Nephron progenitor cell (in vitro differentiated cells): ENCODE results near the gene ONECUT2.

ENCODE experiments used
- DNase-seq: peaks from one replicate; pipeline ENCODE4 v3.0.0; 2021
- H3K27ac Mint-ChIP-seq: 2 replicates; pipeline ENCODE4 v1.8.0; 2021; ENCODE audit warnings: mild to moderate bottlenecking, moderate library complexity, mixed read lengths
- H3K27me3 Mint-ChIP-seq: 2 replicates; pipeline ENCODE4 v1.8.0; 2021; ENCODE audit warnings: mild to moderate bottlenecking, low read depth, mixed read lengths; ENCODE audit not compliant: poor library complexity
- H3K36me3 Mint-ChIP-seq: 2 replicates; pipeline ENCODE4 v1.8.0; 2021; ENCODE audit warnings: low read depth, mixed read lengths
- H3K4me1 Mint-ChIP-seq: 2 replicates; pipeline ENCODE4 v1.8.0; 2021; ENCODE audit warnings: mixed read lengths
- H3K4me3 Mint-ChIP-seq: 2 replicates; pipeline ENCODE4 v1.8.0; 2021; ENCODE audit warnings: mild to moderate bottlenecking, moderate library complexity, mixed read lengths
- H3K9me3 Mint-ChIP-seq: 2 replicates; pipeline ENCODE4 v1.8.0; 2021; ENCODE audit warnings: mild to moderate bottlenecking, moderate library complexity, mixed read lengths
- TF ChIP-seq, protein P1 (sequence below): fragments of 200-600 bp; sonication (generic); IDR thresholded peaks from 2 replicates; pipeline ENCODE4 v1.5.0; 2021; ENCODE audit warnings: antibody characterized with exemption

The ONECUT2 gene

DNA sequence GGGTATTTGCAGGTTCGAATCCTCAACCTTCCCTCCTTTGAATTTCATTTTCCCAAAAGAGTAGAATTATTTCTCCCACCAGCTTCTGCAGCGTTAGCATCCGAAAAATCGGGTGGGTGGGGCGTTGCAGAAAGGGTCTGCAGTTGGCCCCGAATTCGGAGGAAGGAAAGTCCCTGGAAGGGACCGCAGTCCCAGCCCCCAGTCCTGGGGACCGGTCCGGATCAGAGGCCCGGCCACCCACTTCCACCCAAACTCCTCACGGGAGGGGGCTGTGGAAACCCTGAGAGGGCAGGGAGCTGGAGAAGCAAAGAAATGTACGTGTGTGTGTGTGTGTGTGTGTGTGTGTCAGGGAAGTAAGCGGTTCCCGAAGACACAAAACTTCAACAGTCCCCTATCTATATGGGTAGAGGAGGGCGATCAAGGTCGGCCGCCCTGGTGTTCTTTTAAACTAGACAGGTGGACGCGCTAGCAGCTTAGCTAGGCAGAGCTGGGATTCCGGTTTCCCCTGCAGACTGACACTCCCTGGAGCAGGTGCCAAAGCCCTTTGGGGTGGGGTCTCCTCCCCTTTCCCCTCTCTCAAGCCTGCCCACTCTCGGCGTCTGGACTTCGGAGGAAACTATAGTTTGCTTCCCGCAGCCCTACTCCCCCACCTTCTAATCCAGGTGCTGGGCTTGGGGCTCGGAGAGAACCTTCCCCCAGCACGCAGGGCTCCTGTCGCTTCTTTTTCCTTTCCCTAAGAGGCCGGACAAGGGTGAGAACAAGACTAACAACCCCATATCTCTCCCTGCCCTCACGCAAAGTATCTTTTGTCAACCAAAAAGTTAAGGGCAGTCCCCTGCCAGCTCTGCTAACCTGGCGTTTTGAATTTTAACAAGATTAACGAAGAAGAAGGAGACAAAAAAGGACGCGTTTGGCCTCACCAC, 4.8 kb upstream of the ONECUT2 start:
- TF ChIP-seq, protein P1, sequence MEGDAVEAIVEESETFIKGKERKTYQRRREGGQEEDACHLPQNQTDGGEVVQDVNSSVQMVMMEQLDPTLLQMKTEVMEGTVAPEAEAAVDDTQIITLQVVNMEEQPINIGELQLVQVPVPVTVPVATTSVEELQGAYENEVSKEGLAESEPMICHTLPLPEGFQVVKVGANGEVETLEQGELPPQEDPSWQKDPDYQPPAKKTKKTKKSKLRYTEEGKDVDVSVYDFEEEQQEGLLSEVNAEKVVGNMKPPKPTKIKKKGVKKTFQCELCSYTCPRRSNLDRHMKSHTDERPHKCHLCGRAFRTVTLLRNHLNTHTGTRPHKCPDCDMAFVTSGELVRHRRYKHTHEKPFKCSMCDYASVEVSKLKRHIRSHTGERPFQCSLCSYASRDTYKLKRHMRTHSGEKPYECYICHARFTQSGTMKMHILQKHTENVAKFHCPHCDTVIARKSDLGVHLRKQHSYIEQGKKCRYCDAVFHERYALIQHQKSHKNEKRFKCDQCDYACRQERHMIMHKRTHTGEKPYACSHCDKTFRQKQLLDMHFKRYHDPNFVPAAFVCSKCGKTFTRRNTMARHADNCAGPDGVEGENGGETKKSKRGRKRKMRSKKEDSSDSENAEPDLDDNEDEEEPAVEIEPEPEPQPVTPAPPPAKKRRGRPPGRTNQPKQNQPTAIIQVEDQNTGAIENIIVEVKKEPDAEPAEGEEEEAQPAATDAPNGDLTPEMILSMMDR, result no peak
- H3K27ac Mint-ChIP-seq, result no peak overlapping the region
- H3K27me3 Mint-ChIP-seq, result peaks cover 100% of the 10 kb centered on the region
- DNase-seq, result peak; percentile 23
- H3K36me3 Mint-ChIP-seq, result no peaks in the 10 kb centered on the region
- H3K4me1 Mint-ChIP-seq, result peaks cover 25% of the 10 kb centered on the region
- H3K9me3 Mint-ChIP-seq, result peaks cover 18% of the 10 kb centered on the region
- no peak overlapping the region for H3K4me3 Mint-ChIP-seq

DNA sequence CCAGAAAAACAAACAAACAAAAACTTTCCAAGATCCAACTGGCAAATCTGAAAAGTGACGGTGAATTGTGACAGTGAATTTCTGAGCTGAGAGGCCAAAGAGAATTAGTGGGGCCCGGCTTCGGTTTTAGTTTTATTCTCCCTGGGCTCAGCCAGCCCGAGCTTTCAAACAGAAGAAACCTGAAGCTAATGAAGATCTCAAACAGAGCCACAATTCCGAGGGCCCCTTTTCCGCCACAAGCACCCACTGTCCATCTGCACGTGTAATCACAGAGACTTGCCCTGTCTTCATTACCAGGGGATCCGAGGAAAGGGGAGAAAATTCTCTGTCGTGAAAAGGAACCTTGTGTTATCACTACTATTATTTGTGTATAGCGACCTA, 4.2 kb upstream of the ONECUT2 start:
- peaks cover 27% of the 10 kb centered on the region for H3K4me1 Mint-ChIP-seq
- no peak for DNase-seq
- no peaks in the 10 kb centered on the region for H3K36me3 Mint-ChIP-seq
- no peak overlapping the region for H3K4me3 Mint-ChIP-seq
- peaks cover 100% of the 10 kb centered on the region for H3K27me3 Mint-ChIP-seq
- H3K27ac Mint-ChIP-seq, result no peak overlapping the region
- TF ChIP-seq, protein P1, result no peak
- H3K9me3 Mint-ChIP-seq, result peaks cover 16% of the 10 kb centered on the region

DNA sequence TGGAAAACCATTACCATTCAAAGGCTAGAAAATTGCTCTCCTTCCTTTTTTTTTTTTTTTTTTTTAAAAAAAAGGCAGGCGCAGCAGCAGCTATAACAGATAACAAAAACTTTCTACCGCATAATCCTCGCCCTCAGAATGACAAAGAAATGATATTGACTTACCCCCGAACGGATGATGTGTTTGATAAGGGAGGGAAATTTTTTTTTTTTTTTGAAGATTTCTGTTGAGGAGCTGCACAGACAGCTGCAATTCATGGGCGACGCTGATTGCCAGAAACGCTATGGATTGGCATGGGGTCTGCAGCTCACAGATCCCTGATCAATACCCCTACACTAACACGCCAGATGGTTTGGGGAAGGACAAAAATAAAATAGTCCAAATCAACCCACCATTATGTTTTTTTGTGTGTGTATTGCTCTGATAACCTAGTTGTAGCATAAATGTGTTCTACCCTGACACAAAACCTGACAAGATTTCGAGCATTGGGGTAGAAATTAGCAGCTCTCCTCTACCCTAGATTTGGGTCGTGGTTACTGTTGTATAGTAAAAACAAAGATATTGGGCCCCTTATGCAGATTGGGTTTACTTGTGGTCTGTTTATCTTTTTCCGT, 3.6 kb upstream of the ONECUT2 start:
- Mint-ChIP-seq H3K4me3 (no peak overlapping the region), H3K27me3 (peaks cover 100% of the 10 kb centered on the region), H3K36me3 (no peaks in the 10 kb centered on the region), H3K4me1 (peaks cover 31% of the 10 kb centered on the region), H3K9me3 (peaks cover 11% of the 10 kb centered on the region), H3K27ac (no peak overlapping the region)
- DNase-seq, result no peak
- TF ChIP-seq, protein P1, result no peak

DNA sequence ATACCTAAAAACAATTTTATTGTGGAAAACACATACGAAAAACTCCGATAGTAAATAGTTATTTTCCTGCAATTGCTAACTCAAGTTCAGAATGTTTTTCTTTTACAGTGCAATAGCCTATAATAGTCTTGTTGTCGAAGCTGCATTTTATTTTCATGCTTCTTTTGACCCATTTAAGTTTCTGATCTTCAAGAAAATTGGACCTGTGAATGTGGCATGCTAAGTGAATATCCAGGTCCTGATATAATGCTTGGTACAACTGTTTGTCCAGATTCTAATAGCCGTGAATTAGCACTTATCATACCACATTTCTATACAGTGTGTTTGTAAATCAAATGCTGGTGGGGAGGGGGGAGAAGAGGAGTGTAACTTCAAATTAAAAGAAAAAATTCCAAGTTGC, 3.0 kb upstream of the ONECUT2 start:
- Mint-ChIP-seq H3K27me3 (peaks cover 100% of the 10 kb centered on the region), H3K4me3 (no peak overlapping the region), H3K9me3 (peaks cover 7% of the 10 kb centered on the region), H3K36me3 (no peaks in the 10 kb centered on the region), H3K4me1 (peaks cover 37% of the 10 kb centered on the region), H3K27ac (no peak overlapping the region)
- TF ChIP-seq, protein P1, result no peak
- no peak for DNase-seq

DNA sequence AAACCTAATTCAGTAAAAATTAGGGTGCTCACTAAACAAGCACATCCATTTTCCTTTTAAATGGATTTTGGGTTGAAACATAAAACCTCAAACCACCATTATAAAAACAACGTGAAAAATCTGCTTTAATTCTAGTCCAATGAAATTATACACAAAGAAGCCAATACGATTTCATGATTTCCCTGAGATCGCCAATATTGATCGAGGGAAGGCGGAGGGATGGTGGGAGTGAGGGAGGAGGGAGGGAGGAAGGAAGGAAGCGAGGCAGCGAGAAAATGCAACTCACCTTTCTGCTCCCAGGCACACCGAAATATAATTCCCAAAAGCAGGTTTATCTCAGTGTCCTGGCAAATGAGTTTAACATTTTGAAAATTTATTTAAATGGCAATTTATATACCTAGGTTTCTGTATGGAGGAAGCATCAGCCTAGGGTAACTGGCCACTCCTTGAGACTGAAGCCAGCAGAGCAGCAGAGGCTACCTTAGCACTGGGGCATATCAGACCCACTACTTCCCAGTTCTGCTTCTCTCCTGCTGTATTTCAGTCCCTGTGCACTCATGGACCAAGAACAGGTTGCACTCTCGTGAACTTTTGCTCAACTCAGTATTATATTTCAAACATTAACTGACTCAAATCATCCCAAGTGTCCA, 2.3 kb upstream of the ONECUT2 start:
- H3K27me3 Mint-ChIP-seq, result peaks cover 100% of the 10 kb centered on the region
- DNase-seq, result no peak
- peaks cover 43% of the 10 kb centered on the region for H3K4me1 Mint-ChIP-seq
- TF ChIP-seq, protein P1, result no peak
- H3K9me3 Mint-ChIP-seq, result peaks cover 4% of the 10 kb centered on the region
- H3K36me3 Mint-ChIP-seq, result no peaks in the 10 kb centered on the region
- no peak overlapping the region for H3K27ac Mint-ChIP-seq
- no peak overlapping the region for H3K4me3 Mint-ChIP-seq
